ENCODE measurements around the gene PACRG. TPM values are rescaled to one million over a fixed set of nuclear protein-coding genes. Genes with fewer than 3 reads are reported as not detected.

The PACRG gene
- total RNA-seq, 1 experiment from 2014 or later: 0.59 TPM

GRCh38 chr6:163335056-163335455 is 607.3 kb downstream of the PACRG start:
- ChIA-PET CTCF (no interaction called here), POLR2A (no interaction called here)
- in situ Hi-C loops (cut with HindIII; ENCODE audit: low pct_unique_long_range_greater_than_20kb, low sequenced_read_pairs): no loop called here
- no peak overlapping the region for H3K4me3 ChIP-seq (ENCODE audit: low read depth in 2 of 2, low read length in 2 of 2)
- no peak overlapping the region for H3K27ac ChIP-seq (ENCODE audit: low read length)
- H3K4me1 ChIP-seq (ENCODE audit: control insufficient read depth, insufficient read depth, low read length): peaks cover 4% of the 10 kb centered on the region
- H3K27me3 ChIP-seq (ENCODE audit: control insufficient read depth, insufficient read depth, low read length): no peaks in the 10 kb centered on the region
- no TSS peak for BruUV-seq (replicated peaks)
- intact Hi-C loops (cut with micrococcal nuclease; ENCODE audit: unreplicated experiment): no loop called here
- no peaks in the 10 kb centered on the region for H3K9me3 ChIP-seq (ENCODE audit: control insufficient read depth, insufficient read depth, low read depth, low read length)
- no peaks in the 10 kb centered on the region for H3K36me3 ChIP-seq (ENCODE audit: control insufficient read depth, insufficient read depth, low read length)
- no peak for ATAC-seq
- DNase-seq (ENCODE audit: low read depth, low spot score): no peak
- TF ChIP-seq REST (IDR thresholded peaks at IDR 0.05; ENCODE audit: insufficient read depth in 1 of 2, low read depth in 2 of 2, low read length in 1 of 2): no peak
- TF ChIP-seq TCF7L2 (IDR thresholded peaks at IDR 0.05; ENCODE audit: low read depth, low read length): no peak
- TF ChIP-seq SIN3A (IDR thresholded peaks at IDR 0.05; ENCODE audit: borderline replicate concordance, insufficient read depth, low read depth, low read length): no peak
- no peak for TF ChIP-seq POLR2AphosphoS5 (IDR thresholded peaks at IDR 0.05; ENCODE audit: low read depth, low read length)
- TF ChIP-seq, protein P1, sequence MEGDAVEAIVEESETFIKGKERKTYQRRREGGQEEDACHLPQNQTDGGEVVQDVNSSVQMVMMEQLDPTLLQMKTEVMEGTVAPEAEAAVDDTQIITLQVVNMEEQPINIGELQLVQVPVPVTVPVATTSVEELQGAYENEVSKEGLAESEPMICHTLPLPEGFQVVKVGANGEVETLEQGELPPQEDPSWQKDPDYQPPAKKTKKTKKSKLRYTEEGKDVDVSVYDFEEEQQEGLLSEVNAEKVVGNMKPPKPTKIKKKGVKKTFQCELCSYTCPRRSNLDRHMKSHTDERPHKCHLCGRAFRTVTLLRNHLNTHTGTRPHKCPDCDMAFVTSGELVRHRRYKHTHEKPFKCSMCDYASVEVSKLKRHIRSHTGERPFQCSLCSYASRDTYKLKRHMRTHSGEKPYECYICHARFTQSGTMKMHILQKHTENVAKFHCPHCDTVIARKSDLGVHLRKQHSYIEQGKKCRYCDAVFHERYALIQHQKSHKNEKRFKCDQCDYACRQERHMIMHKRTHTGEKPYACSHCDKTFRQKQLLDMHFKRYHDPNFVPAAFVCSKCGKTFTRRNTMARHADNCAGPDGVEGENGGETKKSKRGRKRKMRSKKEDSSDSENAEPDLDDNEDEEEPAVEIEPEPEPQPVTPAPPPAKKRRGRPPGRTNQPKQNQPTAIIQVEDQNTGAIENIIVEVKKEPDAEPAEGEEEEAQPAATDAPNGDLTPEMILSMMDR (IDR thresholded peaks at IDR 0.05): no peak

- Histone ChIP-seq H3K27ac (ENCODE audit: low read length) (no peak overlapping the region), H3K9me3 (ENCODE audit: control insufficient read depth, insufficient read depth, low read depth, low read length) (no peaks in the 10 kb centered on the region), H3K4me3 (ENCODE audit: low read depth in 2 of 2, low read length in 2 of 2) (no peak overlapping the region), H3K4me1 (ENCODE audit: control insufficient read depth, insufficient read depth, low read length) (no peaks in the 10 kb centered on the region), H3K27me3 (ENCODE audit: control insufficient read depth, insufficient read depth, low read length) (no peaks in the 10 kb centered on the region), H3K36me3 (ENCODE audit: control insufficient read depth, insufficient read depth, low read length) (no peaks in the 10 kb centered on the region)
- DNase-seq (ENCODE audit: low read depth, low spot score) (no peak), ATAC-seq (no peak)
- ChIA-PET POLR2A (no interaction called here), CTCF (no interaction called here)
- intact Hi-C loops (cut with micrococcal nuclease; ENCODE audit: unreplicated experiment): no loop called here
- TF ChIP-seq, protein P1 (IDR thresholded peaks at IDR 0.05): no peak
- no peak for TF ChIP-seq POLR2AphosphoS5 (IDR thresholded peaks at IDR 0.05; ENCODE audit: low read depth, low read length)
- in situ Hi-C loops (cut with HindIII; ENCODE audit: low pct_unique_long_range_greater_than_20kb, low sequenced_read_pairs): no loop called here
- no TSS peak for BruUV-seq (replicated peaks)
Measured at GRCh38 chr6:163335671-163336545, 608.1 kb downstream of the PACRG start.
